GM12878 (cell line): Measurements from ENCODE around the gene HOXD11. TPM values are rescaled to one million over a fixed set of nuclear protein-coding genes. Genes with fewer than 3 reads are reported as not detected.

Source experiments
- microRNA counts: library from miRNA; unstranded; fragments of <30 nt; microRNA quantifications from one replicate; lab custom pipeline; 2016
- microRNA-seq: library from miRNA; unstranded; fragments of <30 nt; microRNA quantifications from one replicate; pipeline ENCODE4, GENCODE V29; 2018
- polyA plus RNA-seq, 11 experiments: library from polyadenylated mRNA; depleted of rRNA in 4 of 11; unstranded in 6 of 11; stranded (reverse) in 5 of 11; fragments of >200 nt; fragmentation: Nextera tagmentation in 4 of 11; fragmentation: Illumina TruSeq in 1 of 11; extraction: Ambion mirVana in 4 of 11; extraction: Trizol in 1 of 11; gene quantifications; 1 replicate in 1 of 11; 2 replicates in 10 of 11; pipeline versions ENCODE4 v1.2.1 to v1.2.3, GENCODE V29; 2011 to 2016; ENCODE audit warnings: inconsistent platforms in 2 of 11, missing spikeins in 2 of 11, low read depth in 1 of 11
- small RNA-seq: library from RNA; depleted of rRNA; stranded (forward); fragments of <200 nt; gene quantifications from one replicate; pipeline ENCODE3, GENCODE V24; 2014
- total RNA-seq, 4 experiments: library from RNA; depleted of rRNA in 3 of 4; stranded (reverse); fragments of >200 nt in 3 of 4; fragmentation: Illumina TruSeq in 1 of 4; extraction: Trizol in 1 of 4; gene quantifications; 2 replicates each; pipeline versions ENCODE4 v1.2.1 to v1.2.3, GENCODE V29; 2013 to 2021

HOXD11 gene
- total and polyA plus RNA-seq, 10 of the 15 experiments (the other 5 are each of a cell fraction or from before 2014, with no cell fraction given) = not detected

MicroRNAs encoded within 50 kb of the gene (microRNA counts, 767-probe panel; counts per million panel counts)
- microRNA hsa-miR-10b-5p (lab: Ali Mortazavi, UCI) = 784 counts per million, percentile 18 among the panel's probes with 10 or more counts

Small RNAs within 50 kb of the gene (microRNA-seq; reads per million reads assigned to microRNA genes)
- 592 reads per million, percentile 85 among the genes with 10 or more reads in this experiment for gene MIR10B

Small RNAs within 50 kb of the gene (small RNA-seq; reads per million reads assigned to genes)
- gene MIR10B = 35.7 reads per million, percentile 98 among the genes with 10 or more reads in this experiment

Other genes with a start within 250 kb of the HOXD11 start
Only the 7 nearest of the 11 such genes appear.
- gene EVX2, start 23.3 kb upstream of the HOXD11 start, total RNA-seq (2014; rRNA removed) = not detected in 2 replicates
- gene EVX2, start 23.3 kb upstream of the HOXD11 start, total RNA-seq (2014; rRNA removed; fragmentation: Illumina TruSeq; extraction: Trizol) = not detected in 2 replicates
- gene EVX2, start 23.3 kb upstream of the HOXD11 start, total RNA-seq (2021) = not detected in 2 replicates
- not detected in 2 replicates for gene EVX2, start 23.3 kb upstream of the HOXD11 start, polyA plus RNA-seq (2011; rRNA removed)
- not detected in 2 replicates for gene EVX2, start 23.3 kb upstream of the HOXD11 start, polyA plus RNA-seq (2014; fragmentation: Illumina TruSeq; extraction: Trizol)
- not detected for gene EVX2, start 23.3 kb upstream of the HOXD11 start, polyA plus RNA-seq (2014; fragmentation: Nextera tagmentation; extraction: Ambion mirVana)
- gene EVX2, start 23.3 kb upstream of the HOXD11 start, polyA plus RNA-seq (2014; rRNA removed) = not detected in 2 replicates
- not detected for gene EVX2, start 23.3 kb upstream of the HOXD11 start, polyA plus RNA-seq (2016; fragmentation: Nextera tagmentation; extraction: Ambion mirVana)
- not detected in 2 replicates for gene HOXD13, start 14.6 kb upstream of the HOXD11 start, total RNA-seq (2014; rRNA removed)
- not detected in 2 replicates for gene HOXD13, start 14.6 kb upstream of the HOXD11 start, total RNA-seq (2014; rRNA removed; fragmentation: Illumina TruSeq; extraction: Trizol)
- gene HOXD13, start 14.6 kb upstream of the HOXD11 start, total RNA-seq (2021) = not detected in 2 replicates
- gene HOXD13, start 14.6 kb upstream of the HOXD11 start, polyA plus RNA-seq (2011; rRNA removed) = not detected in 2 replicates
- gene HOXD13, start 14.6 kb upstream of the HOXD11 start, polyA plus RNA-seq (2014; fragmentation: Illumina TruSeq; extraction: Trizol) = not detected in 2 replicates
- gene HOXD13, start 14.6 kb upstream of the HOXD11 start, polyA plus RNA-seq (2014; fragmentation: Nextera tagmentation; extraction: Ambion mirVana) = not detected
- not detected in 2 replicates for gene HOXD13, start 14.6 kb upstream of the HOXD11 start, polyA plus RNA-seq (2014; rRNA removed)
- not detected for gene HOXD13, start 14.6 kb upstream of the HOXD11 start, polyA plus RNA-seq (2016; fragmentation: Nextera tagmentation; extraction: Ambion mirVana)
- not detected in 2 replicates for gene HOXD12, start 7.5 kb upstream of the HOXD11 start, total RNA-seq (2014; rRNA removed)
- not detected in 2 replicates for gene HOXD12, start 7.5 kb upstream of the HOXD11 start, total RNA-seq (2014; rRNA removed; fragmentation: Illumina TruSeq; extraction: Trizol)
- gene HOXD12, start 7.5 kb upstream of the HOXD11 start, total RNA-seq (2021) = not detected in 2 replicates
- gene HOXD12, start 7.5 kb upstream of the HOXD11 start, polyA plus RNA-seq (2011; rRNA removed) = not detected in 2 replicates
- gene HOXD12, start 7.5 kb upstream of the HOXD11 start, polyA plus RNA-seq (2014; fragmentation: Illumina TruSeq; extraction: Trizol) = not detected in 2 replicates
- gene HOXD12, start 7.5 kb upstream of the HOXD11 start, polyA plus RNA-seq (2014; fragmentation: Nextera tagmentation; extraction: Ambion mirVana) = not detected
- gene HOXD12, start 7.5 kb upstream of the HOXD11 start, polyA plus RNA-seq (2014; rRNA removed) = not detected in 2 replicates
- gene HOXD12, start 7.5 kb upstream of the HOXD11 start, polyA plus RNA-seq (2016; fragmentation: Nextera tagmentation; extraction: Ambion mirVana) = not detected
- gene HOXD10, start 9.5 kb downstream of the HOXD11 start, total RNA-seq (2014; rRNA removed) = not detected in 2 replicates
- not detected in 2 replicates for gene HOXD10, start 9.5 kb downstream of the HOXD11 start, total RNA-seq (2014; rRNA removed; fragmentation: Illumina TruSeq; extraction: Trizol)
- not detected in 2 replicates for gene HOXD10, start 9.5 kb downstream of the HOXD11 start, total RNA-seq (2021)
- gene HOXD10, start 9.5 kb downstream of the HOXD11 start, polyA plus RNA-seq (2011; rRNA removed) = not detected in 2 replicates
- gene HOXD10, start 9.5 kb downstream of the HOXD11 start, polyA plus RNA-seq (2014; fragmentation: Illumina TruSeq; extraction: Trizol) = not detected in 2 replicates
- not detected for gene HOXD10, start 9.5 kb downstream of the HOXD11 start, polyA plus RNA-seq (2014; fragmentation: Nextera tagmentation; extraction: Ambion mirVana)
- gene HOXD10, start 9.5 kb downstream of the HOXD11 start, polyA plus RNA-seq (2014; rRNA removed) = not detected in 2 replicates
- not detected for gene HOXD10, start 9.5 kb downstream of the HOXD11 start, polyA plus RNA-seq (2016; fragmentation: Nextera tagmentation; extraction: Ambion mirVana)
- not detected in 2 replicates for gene HOXD9, start 15.4 kb downstream of the HOXD11 start, total RNA-seq (2014; rRNA removed)
- gene HOXD9, start 15.4 kb downstream of the HOXD11 start, total RNA-seq (2014; rRNA removed; fragmentation: Illumina TruSeq; extraction: Trizol) = not detected in 2 replicates
- not detected in 2 replicates for gene HOXD9, start 15.4 kb downstream of the HOXD11 start, total RNA-seq (2021)
- gene HOXD9, start 15.4 kb downstream of the HOXD11 start, polyA plus RNA-seq (2011; rRNA removed) = not detected in 2 replicates
- gene HOXD9, start 15.4 kb downstream of the HOXD11 start, polyA plus RNA-seq (2014; fragmentation: Illumina TruSeq; extraction: Trizol) = not detected in 2 replicates
- gene HOXD9, start 15.4 kb downstream of the HOXD11 start, polyA plus RNA-seq (2014; fragmentation: Nextera tagmentation; extraction: Ambion mirVana) = not detected
- not detected in 2 replicates for gene HOXD9, start 15.4 kb downstream of the HOXD11 start, polyA plus RNA-seq (2014; rRNA removed)
- gene HOXD9, start 15.4 kb downstream of the HOXD11 start, polyA plus RNA-seq (2016; fragmentation: Nextera tagmentation; extraction: Ambion mirVana) = not detected
- not detected in 2 replicates for gene HOXD8, start 22.4 kb downstream of the HOXD11 start, total RNA-seq (2014; rRNA removed)
- not detected in 2 replicates for gene HOXD8, start 22.4 kb downstream of the HOXD11 start, total RNA-seq (2014; rRNA removed; fragmentation: Illumina TruSeq; extraction: Trizol)
- gene HOXD8, start 22.4 kb downstream of the HOXD11 start, total RNA-seq (2021) = not detected in 2 replicates
- gene HOXD8, start 22.4 kb downstream of the HOXD11 start, polyA plus RNA-seq (2011; rRNA removed) = not detected in 2 replicates
- not detected in 2 replicates for gene HOXD8, start 22.4 kb downstream of the HOXD11 start, polyA plus RNA-seq (2014; fragmentation: Illumina TruSeq; extraction: Trizol)
- gene HOXD8, start 22.4 kb downstream of the HOXD11 start, polyA plus RNA-seq (2014; fragmentation: Nextera tagmentation; extraction: Ambion mirVana) = not detected
- not detected in 2 replicates for gene HOXD8, start 22.4 kb downstream of the HOXD11 start, polyA plus RNA-seq (2014; rRNA removed)
- not detected for gene HOXD8, start 22.4 kb downstream of the HOXD11 start, polyA plus RNA-seq (2016; fragmentation: Nextera tagmentation; extraction: Ambion mirVana)
- gene HOXD4, start 44.3 kb downstream of the HOXD11 start, total RNA-seq (2014; rRNA removed) = not detected in 2 replicates
- not detected in 2 replicates for gene HOXD4, start 44.3 kb downstream of the HOXD11 start, total RNA-seq (2014; rRNA removed; fragmentation: Illumina TruSeq; extraction: Trizol)
- gene HOXD4, start 44.3 kb downstream of the HOXD11 start, total RNA-seq (2021) = not detected in 2 replicates
- 0.07 and 0.13 TPM in 2 replicates for gene HOXD4, start 44.3 kb downstream of the HOXD11 start, polyA plus RNA-seq (2011; rRNA removed)
- not detected in 2 replicates for gene HOXD4, start 44.3 kb downstream of the HOXD11 start, polyA plus RNA-seq (2014; fragmentation: Illumina TruSeq; extraction: Trizol)
- gene HOXD4, start 44.3 kb downstream of the HOXD11 start, polyA plus RNA-seq (2014; fragmentation: Nextera tagmentation; extraction: Ambion mirVana) = not detected
- gene HOXD4, start 44.3 kb downstream of the HOXD11 start, polyA plus RNA-seq (2014; rRNA removed) = not detected in 2 replicates
- gene HOXD4, start 44.3 kb downstream of the HOXD11 start, polyA plus RNA-seq (2016; fragmentation: Nextera tagmentation; extraction: Ambion mirVana) = not detected